DND-41 (cell line): ENCODE measurements around the gene TSPAN17.

Experiments
- EZH2 ChIP-seq: IDR thresholded peaks from 3 replicates; pipeline ENCODE4 v1.6.1; 2012; ENCODE audit warnings: borderline replicate concordance, low read depth, mild to moderate bottlenecking, moderate library complexity, low read length, inconsistent platforms; ENCODE audit not compliant: severe bottlenecking
- TF ChIP-seq, protein P1 (sequence below): IDR thresholded peaks from 2 replicates; pipeline ENCODE4 v1.5.1; 2012; ENCODE audit warnings: borderline replicate concordance, low read length, moderate library complexity, mild to moderate bottlenecking; ENCODE audit not compliant: poor library complexity, severe bottlenecking; ENCODE audit errors: extremely low read depth

DNA sequence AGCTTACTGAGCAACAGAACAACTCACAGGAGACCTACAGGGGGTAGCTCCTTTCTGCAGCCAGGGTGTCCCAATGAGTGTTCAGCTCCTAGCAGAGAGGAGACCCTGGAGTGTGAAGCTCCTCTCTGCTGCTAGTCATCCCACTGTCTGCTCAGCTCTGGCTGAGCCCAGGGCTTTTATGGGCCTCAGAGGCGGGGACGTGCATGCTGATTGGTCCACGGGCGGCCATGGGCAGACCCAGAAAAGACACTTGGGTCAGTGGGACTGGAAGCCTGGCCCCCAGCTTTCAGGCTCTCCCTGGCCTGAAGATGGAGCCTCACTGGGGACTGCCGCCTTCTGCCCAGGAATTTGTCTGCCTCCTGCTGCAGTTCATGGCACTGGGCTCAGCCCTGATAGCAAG lies 40.6 kb downstream of the TSPAN17 start:
- TF ChIP-seq, protein P1, sequence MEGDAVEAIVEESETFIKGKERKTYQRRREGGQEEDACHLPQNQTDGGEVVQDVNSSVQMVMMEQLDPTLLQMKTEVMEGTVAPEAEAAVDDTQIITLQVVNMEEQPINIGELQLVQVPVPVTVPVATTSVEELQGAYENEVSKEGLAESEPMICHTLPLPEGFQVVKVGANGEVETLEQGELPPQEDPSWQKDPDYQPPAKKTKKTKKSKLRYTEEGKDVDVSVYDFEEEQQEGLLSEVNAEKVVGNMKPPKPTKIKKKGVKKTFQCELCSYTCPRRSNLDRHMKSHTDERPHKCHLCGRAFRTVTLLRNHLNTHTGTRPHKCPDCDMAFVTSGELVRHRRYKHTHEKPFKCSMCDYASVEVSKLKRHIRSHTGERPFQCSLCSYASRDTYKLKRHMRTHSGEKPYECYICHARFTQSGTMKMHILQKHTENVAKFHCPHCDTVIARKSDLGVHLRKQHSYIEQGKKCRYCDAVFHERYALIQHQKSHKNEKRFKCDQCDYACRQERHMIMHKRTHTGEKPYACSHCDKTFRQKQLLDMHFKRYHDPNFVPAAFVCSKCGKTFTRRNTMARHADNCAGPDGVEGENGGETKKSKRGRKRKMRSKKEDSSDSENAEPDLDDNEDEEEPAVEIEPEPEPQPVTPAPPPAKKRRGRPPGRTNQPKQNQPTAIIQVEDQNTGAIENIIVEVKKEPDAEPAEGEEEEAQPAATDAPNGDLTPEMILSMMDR, result no peak
- no peak for TF ChIP-seq EZH2
